Inferior parietal cortex (tissue), 1 donor: ENCODE measurements around the gene STAG3.
"Not testable (repeated sequence)": the region's sequence is repeated elsewhere in the genome, so short reads cannot be mapped to it uniquely, and the experiment has no call there.

ENCODE experiments used
- DNase-seq: peaks from one replicate; pipeline ENCODE4 v3.0.0-alpha.2; 2016; ENCODE audit errors: extremely low spot score

The STAG3 gene

DNA sequence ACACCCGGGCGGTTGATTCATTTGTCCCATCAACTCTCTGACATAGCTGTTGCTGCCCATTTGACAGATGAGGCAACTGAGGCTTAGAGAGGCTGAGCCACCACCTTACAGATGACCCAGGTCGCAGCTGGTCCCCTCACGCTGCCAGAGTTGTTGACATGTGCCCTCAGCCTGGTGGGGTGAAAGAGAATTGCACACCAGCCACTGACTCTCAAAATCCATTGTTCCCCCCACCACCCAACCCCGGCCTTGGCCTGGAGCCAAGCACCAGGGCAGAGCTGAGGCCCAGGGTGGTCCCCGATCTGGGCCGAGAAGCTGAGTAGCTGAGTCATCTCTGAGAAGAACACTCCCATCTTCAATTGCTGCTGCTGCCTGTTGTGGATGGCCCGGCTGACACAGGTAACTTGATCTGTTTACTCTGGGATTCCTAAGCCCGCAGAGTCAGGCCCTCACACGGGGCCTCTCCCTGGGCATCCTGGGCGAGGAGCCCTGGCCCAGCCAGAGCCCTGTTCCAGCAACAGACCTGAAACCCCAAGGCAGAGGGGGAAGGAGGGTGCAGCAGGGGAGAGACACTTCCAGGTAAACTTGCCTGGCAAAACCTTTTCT is 69.5 kb downstream of the STAG3 start:
- no peak for DNase-seq

- DNase-seq, result no peak
Observed at GRCh38 chr7:100248483-100248882, 70.8 kb downstream of the STAG3 start.

GRCh38 chr7:100257017-100257416 is 79.3 kb downstream of the STAG3 start:
- DNase-seq, result no peak

DNA sequence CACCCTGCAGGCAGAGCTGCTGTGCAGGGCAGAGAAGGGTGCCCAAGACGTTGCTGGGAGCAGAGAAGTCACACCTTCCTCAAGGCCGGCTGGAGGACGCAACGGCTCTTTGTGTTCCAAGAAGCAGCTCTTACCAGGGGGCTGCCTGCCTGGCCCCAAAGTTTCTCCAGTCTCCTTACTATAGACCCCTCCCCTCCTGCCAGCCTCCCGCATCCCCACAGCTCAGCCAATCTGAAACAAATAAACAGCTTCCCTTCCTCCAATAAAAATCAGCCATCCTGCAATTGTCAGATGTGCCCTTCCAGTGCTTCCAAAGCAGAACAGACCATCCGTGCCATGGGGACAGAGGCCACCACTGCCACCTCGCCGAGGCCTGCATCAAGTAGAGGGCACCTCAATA is 82.3 kb downstream of the STAG3 start:
- DNase-seq, result not testable (repeated sequence)

- DNase-seq, result not testable (repeated sequence)
Observed at GRCh38 chr7:100262896-100263295, 85.2 kb downstream of the STAG3 start.
